HepG2 (cell line): ENCODE data around the gene R3HDM1. TPM values are rescaled to one million over a fixed set of nuclear protein-coding genes. Genes with fewer than 3 reads are reported as not detected.

ENCODE experiments used
- ATAC-seq: fragments of 200-7000 bp; cut with Tn5 transposase; 3 replicates; pipeline ENCODE4 v1.9.1; 2020; ENCODE audit warnings: mild to moderate bottlenecking, moderate library complexity
- BruUV-seq: library from RNA; stranded (reverse); fragments of 400-500 nt; replicated peaks from 2 replicates; lab custom pipeline; 2021; lab: Mats Ljungman, UMichigan
- CTCF ChIA-PET: fragments of 300-600 bp; formaldehyde crosslinking; extraction: SDS; loops from one replicate; lab custom pipeline; 2021; ENCODE audit warnings: low total read pairs, inconsistent platforms, low intra/inter-chr PET ratio; lab: Yijun Ruan, JAX
- POLR2A ChIA-PET: fragments of 350-600 bp; sonication (Branson Sonifier 250); formaldehyde crosslinking; loops from one replicate; lab custom pipeline; 2020; ENCODE audit warnings: antibody characterized with exemption, inconsistent platforms; lab: Yijun Ruan, JAX
- DNase-seq: peaks from one replicate; pipeline ENCODE4 v3.0.0-alpha.2; 2015; ENCODE audit warnings: low spot score
- FAIRE-seq: peaks from 3 replicates; lab custom pipeline; 2011; peaks lifted over from hg19 to GRCh38; lab: Jason Lieb, UNC
- H2AFZ ChIP-seq: one replicate; pipeline ENCODE4 v1.6.1; 2011; ENCODE audit warnings: low read length, inconsistent platforms
- H3K27ac ChIP-seq: fragments of 300-600 bp; 3 replicates; pipeline ENCODE4 v1.8.0; 2011; ENCODE audit warnings: mixed run types, mild to moderate bottlenecking, mixed read lengths, low read length, inconsistent platforms; ENCODE audit not compliant: insufficient read depth; ENCODE audit errors: extremely low read length
- H3K27me3 ChIP-seq, 2 experiments: fragments of 200-600 bp in 1 of 2; 2 replicates in 1 of 2; 3 replicates in 1 of 2; pipeline versions ENCODE4 v1.6.0 to v1.8.0; 2011; ENCODE audit warnings: low read length in 2 of 2, mild to moderate bottlenecking in 2 of 2, moderate library complexity in 2 of 2, inconsistent platforms in 1 of 2; ENCODE audit not compliant: insufficient read depth in 2 of 2, control insufficient read depth in 1 of 2
- H3K36me3 ChIP-seq, 2 experiments: fragments of 200-600 bp in 1 of 2; replicated peaks in 1 of 2; 2 replicates in 1 of 2; 3 replicates in 1 of 2; pipeline versions ENCODE4 v1.5.1 to v1.8.0; 2011; ENCODE audit warnings: low read length in 2 of 2, inconsistent platforms in 1 of 2; ENCODE audit not compliant: insufficient read depth in 2 of 2, control insufficient read depth in 1 of 2
- H3K4me1 ChIP-seq: 2 replicates; pipeline ENCODE4 v1.5.1; 2012; ENCODE audit warnings: low read length, inconsistent platforms; ENCODE audit not compliant: insufficient read depth
- H3K4me2 ChIP-seq: 2 replicates; pipeline ENCODE4 v1.6.0; 2011; ENCODE audit warnings: low read depth, low read length, inconsistent platforms
- H3K4me3 ChIP-seq, 3 experiments: fragments of 200-600 bp in 1 of 3; sonication (generic), shearing (Covaris generic) in 1 of 3; replicated peaks in 1 of 3; 2 replicates each; pipeline ENCODE4 v1.5.1; 2011 to 2016; ENCODE audit warnings: low read length in 3 of 3, inconsistent platforms in 2 of 3, low read depth in 2 of 3, mild to moderate bottlenecking in 2 of 3, control low read depth in 1 of 3, mixed read lengths in 1 of 3; ENCODE audit not compliant: insufficient read depth in 1 of 3
- H3K79me2 ChIP-seq: one replicate; pipeline ENCODE4 v1.6.1; 2011; ENCODE audit warnings: low read length, inconsistent platforms; ENCODE audit not compliant: insufficient read depth
- H3K9ac ChIP-seq: 2 replicates; pipeline ENCODE4 v1.6.0; 2011; ENCODE audit warnings: mild to moderate bottlenecking, low read depth, low read length, inconsistent platforms; ENCODE audit not compliant: insufficient read depth
- H3K9me3 ChIP-seq: 2 replicates; pipeline ENCODE4 v1.5.1; 2012; ENCODE audit warnings: mild to moderate bottlenecking, low read length
- H4K20me1 ChIP-seq: 2 replicates; pipeline ENCODE4 v1.6.0; 2011; ENCODE audit warnings: inconsistent platforms, mild to moderate bottlenecking, low read length, moderate library complexity; ENCODE audit not compliant: insufficient read depth
- AGO1 ChIP-seq: fragments of 200-400 bp; formaldehyde crosslinking; IDR thresholded peaks from 2 replicates; pipeline ENCODE4 v1.6.1; 2017; ENCODE audit warnings: mild to moderate bottlenecking, low read depth, low read length, moderate library complexity; ENCODE audit not compliant: poor library complexity, severe bottlenecking
- GPN1 ChIP-seq: sonication (generic); formaldehyde crosslinking; IDR thresholded peaks from 2 replicates; pipeline ENCODE4 v1.5.1; 2020; ENCODE audit warnings: missing genetic modification reagents, borderline replicate concordance
- IRX3 ChIP-seq: sonication (generic); formaldehyde crosslinking; IDR thresholded peaks from 2 replicates; pipeline ENCODE4 v1.8.1; 2023; ENCODE audit warnings: mild to moderate bottlenecking, low read depth, missing genetic modification reagents, borderline replicate concordance
- KDM1A ChIP-seq: IDR thresholded peaks from 2 replicates; pipeline ENCODE4 v1.6.1; 2016; ENCODE audit warnings: missing compliant biosample characterization
- MEF2D ChIP-seq: sonication (generic); formaldehyde crosslinking; IDR thresholded peaks from 2 replicates; pipeline ENCODE4 v1.5.1; 2020; ENCODE audit warnings: mild to moderate bottlenecking, missing genetic modification reagents
- MYNN ChIP-seq: sonication (generic); formaldehyde crosslinking; IDR thresholded peaks from 2 replicates; pipeline ENCODE4 v1.4.0; 2020; ENCODE audit warnings: mild to moderate bottlenecking, low read depth, missing genetic modification reagents
- NCOR1 ChIP-seq: fragments of 200-600 bp; sonication (generic); IDR thresholded peaks from 2 replicates; pipeline ENCODE4 v1.7.0; 2017; ENCODE audit warnings: antibody characterized with exemption, low read length, borderline replicate concordance
- NFIB ChIP-seq: sonication (generic); formaldehyde crosslinking; IDR thresholded peaks from 2 replicates; pipeline ENCODE4 v1.9.0; 2021; ENCODE audit warnings: missing genetic modification reagents, mild to moderate bottlenecking, borderline replicate concordance
- PPARG ChIP-seq: conservative IDR thresholded peaks from 2 replicates; pipeline ENCODE4 v1.6.1; 2016; ENCODE audit warnings: missing biosample characterization, missing genetic modification reagents
- SIX4 ChIP-seq: sonication (generic); formaldehyde crosslinking; IDR thresholded peaks from 2 replicates; pipeline ENCODE4 v1.4.0; 2020; ENCODE audit warnings: missing genetic modification reagents
- SMYD3 ChIP-seq: sonication (generic); formaldehyde crosslinking; IDR thresholded peaks from 2 replicates; pipeline ENCODE4 v1.8.1; 2023; ENCODE audit warnings: mild to moderate bottlenecking, missing genetic modification reagents
- SNRNP70 ChIP-seq: fragments of 200-400 bp; formaldehyde crosslinking; IDR thresholded peaks from 2 replicates; pipeline ENCODE4 v1.6.1; 2017; ENCODE audit warnings: mild to moderate bottlenecking, low read depth, low read length, moderate library complexity
- STAT5B ChIP-seq: sonication (generic); formaldehyde crosslinking; IDR thresholded peaks from 2 replicates; pipeline ENCODE4 v1.4.0; 2020; ENCODE audit warnings: missing genetic modification reagents
- TEAD2 ChIP-seq: sonication (generic); formaldehyde crosslinking; IDR thresholded peaks from 2 replicates; pipeline ENCODE4 v1.9.0; 2021; ENCODE audit warnings: missing genetic modification reagents
- TP53 ChIP-seq: sonication (generic); formaldehyde crosslinking; conservative IDR thresholded peaks from 2 replicates; pipeline ENCODE4 v1.4.0; 2020; ENCODE audit warnings: missing genetic modification reagents
- ZNF180 ChIP-seq: sonication (generic); formaldehyde crosslinking; IDR thresholded peaks from 2 replicates; pipeline ENCODE4 v1.4.0; 2020; ENCODE audit warnings: low read depth, missing genetic modification reagents, borderline replicate concordance
- ZNF446 ChIP-seq: sonication (generic); formaldehyde crosslinking; IDR thresholded peaks from 2 replicates; pipeline ENCODE4 v1.5.0; 2020; ENCODE audit warnings: mild to moderate bottlenecking, missing genetic modification reagents
- ZNF552 ChIP-seq: sonication (generic); formaldehyde crosslinking; IDR thresholded peaks from 2 replicates; pipeline ENCODE4 v1.9.0; 2022; ENCODE audit warnings: missing genetic modification reagents, mild to moderate bottlenecking, borderline replicate concordance
- ZNF724P ChIP-seq: sonication (generic); formaldehyde crosslinking; IDR thresholded peaks from 2 replicates; pipeline ENCODE4 v1.8.0; 2022; ENCODE audit warnings: missing genetic modification reagents, borderline replicate concordance
- ZNF782 ChIP-seq: sonication (generic); formaldehyde crosslinking; IDR thresholded peaks from 2 replicates; pipeline ENCODE4 v1.4.0; 2020; ENCODE audit warnings: missing genetic modification reagents, mild to moderate bottlenecking, borderline replicate concordance
- WGBS: methylation state at CpG from one replicate; pipeline ENCODE4 v1.1.6; 2017; ENCODE audit warnings: low lambda C conversion rate; 5-methylcytosine and 5-hydroxymethylcytosine counted together
- in situ Hi-C: cut with HindIII; loops from 2 replicates; pipeline ENCODE4 v1.10.0; 2017; ENCODE audit warnings: low pct_unique_long_range_greater_than_20kb; ENCODE audit not compliant: extremely low pct_ligation_motif_present
- intact Hi-C: fragments of 100-400 bp; cut with micrococcal nuclease; formaldehyde crosslinking; loops from one replicate; pipeline ENCODE4 v1.10.0; 2022; ENCODE audit not compliant: unreplicated experiment
- polyA plus RNA-seq, 8 experiments: library from polyadenylated mRNA; depleted of rRNA in 3 of 8; stranded (reverse) in 7 of 8; unstranded in 1 of 8; fragments of >200 nt; fragmentation: Illumina TruSeq in 4 of 8; extraction: Trizol in 4 of 8; gene quantifications; 2 replicates each; pipeline versions ENCODE4 v1.2.1 to v1.2.3, GENCODE V29; 2011 to 2016; ENCODE audit warnings: low read depth in 4 of 8, missing spikeins in 1 of 8, mixed read lengths in 1 of 8; ENCODE audit not compliant: insufficient read depth in 1 of 8
- total RNA-seq, 5 experiments: library from RNA; depleted of rRNA; stranded (reverse); fragments of >200 nt; fragmentation: Illumina TruSeq; extraction: Trizol; gene quantifications; 2 replicates each; pipeline ENCODE4 v1.2.3, GENCODE V29; 2016; ENCODE audit warnings: low read depth in 1 of 5
- TF ChIP-seq, protein P1 (sequence below): sonication (generic); formaldehyde crosslinking; IDR thresholded peaks from 2 replicates; pipeline ENCODE4 v1.4.0; 2020; ENCODE audit warnings: missing genetic modification reagents
- TF ChIP-seq, protein P2 (sequence below): sonication (generic); formaldehyde crosslinking; IDR thresholded peaks from 2 replicates; pipeline ENCODE4 v1.5.0; 2020; ENCODE audit warnings: mild to moderate bottlenecking, missing genetic modification reagents

R3HDM1 gene
- total and polyA plus RNA-seq, 2 of the 13 experiments (the other 11 are each of a cell fraction or from before 2014, with no cell fraction given): 15.7 to 54.3 TPM

DNA sequence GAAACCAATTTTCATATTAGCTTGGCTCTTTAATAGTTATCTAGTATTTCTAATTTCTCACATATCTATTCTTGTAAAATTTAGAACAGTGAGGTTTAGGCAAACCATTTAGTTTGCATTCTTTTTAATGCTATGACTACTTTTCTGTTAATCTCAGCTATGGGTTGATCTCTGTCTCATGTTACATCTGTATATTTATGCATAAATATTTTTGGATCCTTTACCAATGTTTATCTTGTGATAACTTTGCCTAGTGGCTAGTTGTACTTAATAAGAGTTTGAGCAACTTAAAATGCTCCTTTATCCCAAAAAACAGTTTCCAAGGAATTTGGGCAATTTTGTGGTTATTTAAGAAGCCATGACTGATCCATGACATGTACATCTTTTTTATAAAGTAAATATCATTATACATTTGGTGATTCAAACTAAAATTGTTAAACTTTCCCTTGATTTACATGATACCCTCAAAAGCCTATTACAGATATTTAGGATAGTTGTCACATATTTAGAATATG, 86.3 kb downstream of the R3HDM1 start:
- BruUV-seq: no TSS peak

DNA sequence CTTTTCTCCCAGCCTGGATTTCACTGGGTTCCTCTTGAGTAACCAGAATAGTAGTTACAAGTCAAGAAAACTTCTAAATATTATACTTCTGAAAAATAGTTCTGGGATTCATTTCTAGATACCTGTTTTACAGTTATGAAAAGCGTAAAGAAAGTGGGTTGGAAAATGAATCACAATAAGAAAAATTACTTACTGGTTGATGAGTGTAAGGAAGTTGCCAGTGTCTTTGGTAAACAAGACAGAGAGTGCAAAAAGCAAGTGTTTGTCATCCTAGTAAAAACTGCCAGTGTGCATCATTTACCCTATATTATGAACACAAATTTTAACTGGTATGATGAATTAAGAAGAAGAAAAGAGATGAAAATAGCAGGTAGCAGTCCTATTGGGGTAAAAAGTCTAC, 88.9 kb downstream of the R3HDM1 start:
- ChIA-PET CTCF (no interaction called here), POLR2A (no interaction called here)
- Histone ChIP-seq H3K4me1 (no peaks in the 10 kb centered on the region), H3K4me3 (no peak overlapping the region), H3K27me3 (no peaks in the 10 kb centered on the region), H3K9me3 (no peaks in the 10 kb centered on the region), H3K36me3 (peaks cover 0 to 8% of the 10 kb centered on the region in 2 experiments; a peak in 2 of 5 replicates), H4K20me1 (no peaks in the 10 kb centered on the region), H2AFZ (no peak overlapping the region), H3K4me2 (no peak overlapping the region), H3K9ac (no peak overlapping the region), H3K27ac (no peak overlapping the region), H3K79me2 (no peaks in the 10 kb centered on the region)
- intact Hi-C loops (no loop called here), in situ Hi-C loops (no loop called here)
- WGBS: 100% methylated on average over 1 of the region's 1 CpG
- DNase-seq: no peak
- no peak for ATAC-seq
- no TSS peak for BruUV-seq
- no peak for FAIRE-seq
- TF ChIP-seq NFIB (CRISPR knock-in tag) (no peak), AGO1 (no peak), KDM1A (CRISPR knock-in tag) (no peak), IRX3 (CRISPR knock-in tag) (no peak), STAT5B (no peak), SMYD3 (no peak), SIX4 (CRISPR knock-in tag) (no peak), PPARG (CRISPR knock-in tag) (no peak)
- TF ChIP-seq, protein P1, sequence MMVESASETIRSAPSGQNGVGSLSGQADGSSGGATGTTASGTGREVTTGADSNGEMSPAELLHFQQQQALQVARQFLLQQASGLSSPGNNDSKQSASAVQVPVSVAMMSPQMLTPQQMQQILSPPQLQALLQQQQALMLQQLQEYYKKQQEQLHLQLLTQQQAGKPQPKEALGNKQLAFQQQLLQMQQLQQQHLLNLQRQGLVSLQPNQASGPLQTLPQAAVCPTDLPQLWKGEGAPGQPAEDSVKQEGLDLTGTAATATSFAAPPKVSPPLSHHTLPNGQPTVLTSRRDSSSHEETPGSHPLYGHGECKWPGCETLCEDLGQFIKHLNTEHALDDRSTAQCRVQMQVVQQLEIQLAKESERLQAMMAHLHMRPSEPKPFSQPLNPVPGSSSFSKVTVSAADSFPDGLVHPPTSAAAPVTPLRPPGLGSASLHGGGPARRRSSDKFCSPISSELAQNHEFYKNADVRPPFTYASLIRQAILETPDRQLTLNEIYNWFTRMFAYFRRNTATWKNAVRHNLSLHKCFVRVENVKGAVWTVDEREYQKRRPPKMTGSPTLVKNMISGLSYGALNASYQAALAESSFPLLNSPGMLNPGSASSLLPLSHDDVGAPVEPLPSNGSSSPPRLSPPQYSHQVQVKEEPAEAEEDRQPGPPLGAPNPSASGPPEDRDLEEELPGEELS (CRISPR knock-in tag): no peak
- TF ChIP-seq, protein P2, sequence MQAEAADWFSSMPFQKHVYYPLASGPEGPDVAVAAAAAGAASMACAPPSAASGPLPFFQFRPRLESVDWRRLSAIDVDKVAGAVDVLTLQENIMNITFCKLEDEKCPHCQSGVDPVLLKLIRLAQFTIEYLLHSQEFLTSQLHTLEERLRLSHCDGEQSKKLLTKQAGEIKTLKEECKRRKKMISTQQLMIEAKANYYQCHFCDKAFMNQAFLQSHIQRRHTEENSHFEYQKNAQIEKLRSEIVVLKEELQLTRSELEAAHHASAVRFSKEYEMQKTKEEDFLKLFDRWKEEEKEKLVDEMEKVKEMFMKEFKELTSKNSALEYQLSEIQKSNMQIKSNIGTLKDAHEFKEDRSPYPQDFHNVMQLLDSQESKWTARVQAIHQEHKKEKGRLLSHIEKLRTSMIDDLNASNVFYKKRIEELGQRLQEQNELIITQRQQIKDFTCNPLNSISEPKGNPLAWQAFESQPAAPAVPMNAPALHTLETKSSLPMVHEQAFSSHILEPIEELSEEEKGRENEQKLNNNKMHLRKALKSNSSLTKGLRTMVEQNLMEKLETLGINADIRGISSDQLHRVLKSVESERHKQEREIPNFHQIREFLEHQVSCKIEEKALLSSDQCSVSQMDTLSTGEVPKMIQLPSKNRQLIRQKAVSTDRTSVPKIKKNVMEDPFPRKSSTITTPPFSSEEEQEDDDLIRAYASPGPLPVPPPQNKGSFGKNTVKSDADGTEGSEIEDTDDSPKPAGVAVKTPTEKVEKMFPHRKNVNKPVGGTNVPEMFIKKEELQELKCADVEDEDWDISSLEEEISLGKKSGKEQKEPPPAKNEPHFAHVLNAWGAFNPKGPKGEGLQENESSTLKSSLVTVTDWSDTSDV (CRISPR knock-in tag): no peak

More for the DNA sequence above, 86.3 kb downstream of the R3HDM1 start:
- intact Hi-C loops: no loop called here
- Histone ChIP-seq H3K36me3 (no peaks in the 10 kb centered on the region; a peak in 1 of 5 replicates), H3K9ac (no peak overlapping the region), H3K27ac (no peak overlapping the region), H3K4me2 (no peak overlapping the region), H3K4me3 (no peak overlapping the region), H3K79me2 (no peaks in the 10 kb centered on the region), H3K27me3 (no peaks in the 10 kb centered on the region), H2AFZ (no peak overlapping the region), H3K9me3 (no peaks in the 10 kb centered on the region), H3K4me1 (no peaks in the 10 kb centered on the region), H4K20me1 (no peaks in the 10 kb centered on the region)
- ChIA-PET POLR2A (no interaction called here), CTCF (no interaction called here)
- ATAC-seq (no peak), DNase-seq (no peak), FAIRE-seq (no peak)
- in situ Hi-C loops: no loop called here
- TF ChIP-seq ZNF180 (CRISPR knock-in tag) (no peak), ZNF552 (CRISPR knock-in tag) (no peak), TEAD2 (CRISPR knock-in tag) (no peak), GPN1 (CRISPR knock-in tag) (no peak), MYNN (CRISPR knock-in tag) (no peak), ZNF724P (CRISPR knock-in tag) (no peak), SNRNP70 (no peak), MEF2D (CRISPR knock-in tag) (no peak), NCOR1 (no peak), ZNF782 (CRISPR knock-in tag) (no peak), TP53 (CRISPR knock-in tag) (no peak), ZNF446 (CRISPR knock-in tag) (no peak)
